Measurements from ENCODE around the gene ZBTB18.

- no peak for TF ChIP-seq ZFP3 (CRISPR knock-in tag; IDR thresholded peaks at IDR 0.05)
- TF ChIP-seq ZFP30 (CRISPR knock-in tag; IDR thresholded peaks at IDR 0.05) = no peak
- TF ChIP-seq ZNF70 (CRISPR knock-in tag; IDR thresholded peaks at IDR 0.05) = no peak
- TF ChIP-seq TOX (CRISPR knock-in tag; IDR thresholded peaks at IDR 0.05; ENCODE audit: borderline replicate concordance) = no peak
- TF ChIP-seq RARB (CRISPR knock-in tag; IDR thresholded peaks at IDR 0.05) = no peak
- no peak for TF ChIP-seq CSDC2 (CRISPR knock-in tag; IDR thresholded peaks at IDR 0.05)
- TF ChIP-seq ISL1 (CRISPR knock-in tag; IDR thresholded peaks at IDR 0.05) = no peak
- no peak for TF ChIP-seq PATZ1 (CRISPR knock-in tag; IDR thresholded peaks at IDR 0.05; ENCODE audit: borderline replicate concordance)
- no peak for TF ChIP-seq ARNTL (CRISPR knock-in tag; IDR thresholded peaks at IDR 0.05; ENCODE audit: borderline replicate concordance, low read depth)
- TF ChIP-seq ZNF565 (CRISPR knock-in tag; conservative IDR thresholded peaks at IDR 0.05; ENCODE audit: low read depth) = no peak
- no peak for TF ChIP-seq TCF4 (CRISPR knock-in tag; IDR thresholded peaks at IDR 0.05; ENCODE audit: borderline replicate concordance)
Observed at GRCh38 chr1:244102468-244102867, 51.4 kb downstream of the ZBTB18 start.

All from SK-N-SH treated with all-trans-retinoic acid at 6 μM for 48 hours (cell line).